HCT116 (cell line): ENCODE results near the gene CTNNA1.

Experiments
- EZH2 ChIP-seq: fragments of 200-600 bp; sonication (generic); IDR thresholded peaks from 2 replicates; pipeline ENCODE4 v1.6.1; 2017; ENCODE audit warnings: antibody characterized with exemption, mixed run types
- RAD21 ChIP-seq: IDR thresholded peaks from 2 replicates; pipeline ENCODE4 v1.6.1; 2012; ENCODE audit warnings: low read depth, mild to moderate bottlenecking
- TCF7L2 ChIP-seq: IDR thresholded peaks from 2 replicates; pipeline ENCODE4 v1.7.0; 2011; ENCODE audit warnings: borderline replicate concordance, inconsistent platforms; ENCODE audit not compliant: insufficient read depth, insufficient read length; ENCODE audit errors: extremely low read depth
- TF ChIP-seq, protein P1 (sequence below): IDR thresholded peaks from 2 replicates; pipeline ENCODE4 v1.6.1; 2012
- TF ChIP-seq, protein P2 (sequence below), 3 experiments: fragments of 200-600 bp in 1 of 3; sonication (generic) in 1 of 3; IDR thresholded peaks in 2 of 3; conservative IDR thresholded peaks in 1 of 3; 2 replicates each; pipeline ENCODE4 v1.5.1; 2012 to 2017; ENCODE audit warnings: low read depth in 2 of 3, low read length in 2 of 3, antibody characterized with exemption in 1 of 3, borderline replicate concordance in 1 of 3, control low read depth in 1 of 3, mild to moderate bottlenecking in 1 of 3, mixed read lengths in 1 of 3, mixed run types in 1 of 3, moderate library complexity in 1 of 3; ENCODE audit not compliant: insufficient read depth in 1 of 3

DNA sequence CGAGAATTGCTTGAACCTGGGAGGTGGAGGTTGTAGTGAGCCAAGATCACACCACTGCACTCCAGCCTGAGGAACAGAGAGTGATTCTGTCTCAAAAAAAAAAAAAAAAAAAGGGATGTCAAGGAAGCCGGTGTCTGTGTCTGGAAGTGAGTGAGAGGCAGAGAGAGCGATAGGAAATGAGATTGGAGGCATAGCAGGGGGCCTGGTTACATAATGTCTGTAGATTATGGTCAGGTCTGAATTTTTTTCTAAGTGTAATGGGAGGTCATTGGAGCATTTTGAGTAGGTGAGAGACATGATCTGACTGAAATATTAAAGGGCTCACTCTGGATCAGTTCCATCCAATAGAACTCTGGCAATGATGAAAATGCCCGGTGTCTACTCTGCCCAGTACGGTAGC lies 40.4 kb upstream of the CTNNA1 start:
- TF ChIP-seq RAD21 (no peak), EZH2 (no peak), TCF7L2 (no peak)
- TF ChIP-seq, protein P1, sequence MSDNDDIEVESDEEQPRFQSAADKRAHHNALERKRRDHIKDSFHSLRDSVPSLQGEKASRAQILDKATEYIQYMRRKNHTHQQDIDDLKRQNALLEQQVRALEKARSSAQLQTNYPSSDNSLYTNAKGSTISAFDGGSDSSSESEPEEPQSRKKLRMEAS = no peak
- TF ChIP-seq, protein P2, sequence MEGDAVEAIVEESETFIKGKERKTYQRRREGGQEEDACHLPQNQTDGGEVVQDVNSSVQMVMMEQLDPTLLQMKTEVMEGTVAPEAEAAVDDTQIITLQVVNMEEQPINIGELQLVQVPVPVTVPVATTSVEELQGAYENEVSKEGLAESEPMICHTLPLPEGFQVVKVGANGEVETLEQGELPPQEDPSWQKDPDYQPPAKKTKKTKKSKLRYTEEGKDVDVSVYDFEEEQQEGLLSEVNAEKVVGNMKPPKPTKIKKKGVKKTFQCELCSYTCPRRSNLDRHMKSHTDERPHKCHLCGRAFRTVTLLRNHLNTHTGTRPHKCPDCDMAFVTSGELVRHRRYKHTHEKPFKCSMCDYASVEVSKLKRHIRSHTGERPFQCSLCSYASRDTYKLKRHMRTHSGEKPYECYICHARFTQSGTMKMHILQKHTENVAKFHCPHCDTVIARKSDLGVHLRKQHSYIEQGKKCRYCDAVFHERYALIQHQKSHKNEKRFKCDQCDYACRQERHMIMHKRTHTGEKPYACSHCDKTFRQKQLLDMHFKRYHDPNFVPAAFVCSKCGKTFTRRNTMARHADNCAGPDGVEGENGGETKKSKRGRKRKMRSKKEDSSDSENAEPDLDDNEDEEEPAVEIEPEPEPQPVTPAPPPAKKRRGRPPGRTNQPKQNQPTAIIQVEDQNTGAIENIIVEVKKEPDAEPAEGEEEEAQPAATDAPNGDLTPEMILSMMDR (IDR thresholded peaks at IDR 0.05 in 2 of 3, conservative IDR thresholded peaks at IDR 0.05 in 1 of 3; ENCODE audit: borderline replicate concordance in 1 of 3, insufficient read depth in 1 of 3, low read depth in 2 of 3, low read length in 2 of 3) = no peak
